NCI-H524 (cell line): ENCODE results near the gene GSTM2.
"Not testable (repeated sequence)": the region's sequence is repeated elsewhere in the genome, so short reads cannot be mapped to it uniquely, and the experiment has no call there.

ENCODE experiments used
- DNase-seq, 2 experiments: peaks; one replicate each; lab custom pipeline; 2025; lab: John Stamatoyannopoulos, UW

Gene GSTM2

GRCh38 chr1:109644670-109645069 is 23.2 kb upstream of the GSTM2 start:
- DNase-seq = no peak

GRCh38 chr1:109649491-109649914 is 18.4 kb upstream of the GSTM2 start:
- no peak for DNase-seq

GRCh38 chr1:109650609-109651008 is 17.2 kb upstream of the GSTM2 start:
- DNase-seq = no peak

DNA sequence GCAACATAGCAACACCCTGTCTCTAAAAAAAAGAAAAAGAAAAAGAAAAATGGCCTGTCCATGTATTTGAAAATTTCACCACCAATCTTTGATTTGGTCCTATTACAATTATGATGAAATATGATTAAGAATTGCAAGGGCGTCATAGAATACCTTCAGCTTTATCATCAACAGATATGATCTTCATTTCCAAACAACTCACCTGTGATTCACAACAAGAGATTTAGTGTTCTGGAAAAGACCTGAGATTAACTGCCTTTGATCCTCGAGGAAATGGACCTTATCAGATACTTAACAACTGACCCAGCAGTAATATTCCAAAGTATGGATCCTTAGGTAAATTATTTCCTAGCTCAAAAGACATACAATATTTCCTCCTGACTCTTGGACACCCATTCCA is 15.5 kb upstream of the GSTM2 start:
- no peak for DNase-seq

- no peak for DNase-seq
Measured at GRCh38 chr1:109653306-109653705, 14.6 kb upstream of the GSTM2 start.

- DNase-seq = no peak
Measured at GRCh38 chr1:109654519-109654918, 13.3 kb upstream of the GSTM2 start.

- peak; percentile 5 to 55 for DNase-seq
Measured at GRCh38 chr1:109655615-109656519, 12.0 kb upstream of the GSTM2 start, which contains the start of gene GSTM4. Gene GSTM4, plus strand, starts transcription at chr1:109656099. Its CDS starts 291 bp downstream, at chr1:109656390.

GRCh38 chr1:109657395-109657794 is 10.5 kb upstream of the GSTM2 start:
- DNase-seq = no peak

- DNase-seq = no peak
Measured at GRCh38 chr1:109657970-109658369, 9.9 kb upstream of the GSTM2 start.

DNA sequence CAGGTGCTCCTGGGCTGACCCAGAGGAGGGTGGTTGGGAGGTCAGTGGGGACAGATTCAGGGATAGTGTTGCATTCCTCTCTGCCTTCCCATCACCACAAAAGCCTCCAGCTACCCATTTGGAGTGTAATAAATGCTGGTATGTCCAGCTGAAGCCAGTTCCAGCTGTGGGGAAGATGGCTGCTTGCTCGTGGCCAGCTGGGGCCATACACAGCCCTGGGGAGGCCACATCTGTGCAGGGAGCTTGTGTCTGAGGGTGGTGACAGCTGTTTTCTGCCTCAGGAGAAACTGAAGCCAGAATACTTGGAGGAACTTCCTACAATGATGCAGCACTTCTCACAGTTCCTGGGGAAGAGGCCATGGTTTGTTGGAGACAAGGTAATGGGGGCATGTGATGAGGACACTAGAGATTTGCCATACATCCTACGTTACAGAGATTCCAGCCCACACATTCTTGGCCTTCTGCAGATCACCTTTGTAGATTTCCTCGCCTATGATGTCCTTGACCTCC is 9.3 kb upstream of the GSTM2 start:
- no peak for DNase-seq

- DNase-seq = no peak
Measured at GRCh38 chr1:109659145-109659544, 8.7 kb upstream of the GSTM2 start.

DNA sequence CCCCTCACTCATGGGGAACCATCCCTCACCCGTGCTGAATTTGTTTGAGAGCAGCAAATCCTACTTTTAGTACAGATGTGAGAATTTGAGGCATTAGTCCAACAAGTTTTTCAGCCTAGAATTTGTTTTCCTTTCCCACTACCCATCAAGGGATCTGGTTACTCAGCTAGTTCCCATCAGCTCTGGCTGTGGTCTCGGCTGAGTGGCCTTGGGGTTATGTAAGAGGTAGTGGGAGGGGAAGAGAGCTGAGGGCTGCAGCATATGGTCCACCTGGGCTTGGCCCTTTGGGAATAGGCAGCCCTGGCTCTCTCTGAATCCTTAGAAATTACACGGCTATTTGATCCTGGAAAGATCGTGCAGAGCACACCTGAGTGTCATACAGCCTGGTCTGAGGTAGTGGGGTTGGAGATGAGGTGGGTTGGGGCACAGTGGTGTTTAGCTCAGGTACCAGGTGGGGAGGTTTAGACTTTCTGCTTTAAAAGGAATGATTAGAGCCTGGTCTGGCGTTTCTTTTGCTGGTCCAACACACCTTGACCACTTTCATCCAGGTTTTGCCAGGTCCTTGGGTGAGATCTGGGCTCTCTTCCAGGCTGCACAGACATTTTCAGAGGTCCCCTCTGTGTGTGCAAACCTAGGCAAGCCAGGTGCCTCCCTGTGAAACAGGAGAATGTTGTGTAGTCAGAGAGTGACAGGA is 7.7 kb upstream of the GSTM2 start:
- peak; percentile 74 to 92 for DNase-seq

GRCh38 chr1:109660691-109661026 is 7.2 kb upstream of the GSTM2 start:
- DNase-seq = not testable (repeated sequence)

DNA sequence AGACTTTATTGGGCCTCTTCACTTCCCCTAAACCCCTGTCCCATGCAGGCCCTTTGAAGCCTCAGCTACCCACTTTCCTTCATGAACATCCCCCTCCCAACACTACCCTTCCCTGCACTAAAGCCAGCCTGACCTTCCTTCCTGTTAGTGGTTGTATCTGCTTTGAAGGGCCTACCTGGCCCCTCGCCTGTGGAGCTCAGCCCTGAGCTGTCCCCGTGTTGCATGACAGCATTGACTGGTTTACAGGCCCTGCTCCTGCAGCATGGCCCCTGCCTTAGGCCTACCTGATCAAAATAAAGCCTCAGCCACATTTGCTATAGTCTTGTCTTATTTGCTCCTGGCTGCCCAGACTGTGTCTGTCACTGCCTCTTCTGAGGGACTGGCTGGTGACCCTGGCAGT is 6.5 kb upstream of the GSTM2 start:
- DNase-seq = no peak

GRCh38 chr1:109664671-109665070 is 3.2 kb upstream of the GSTM2 start:
- DNase-seq = no peak

GRCh38 chr1:109668123-109668775 is 392 bp downstream of the GSTM2 start:
- no peak for DNase-seq

DNA sequence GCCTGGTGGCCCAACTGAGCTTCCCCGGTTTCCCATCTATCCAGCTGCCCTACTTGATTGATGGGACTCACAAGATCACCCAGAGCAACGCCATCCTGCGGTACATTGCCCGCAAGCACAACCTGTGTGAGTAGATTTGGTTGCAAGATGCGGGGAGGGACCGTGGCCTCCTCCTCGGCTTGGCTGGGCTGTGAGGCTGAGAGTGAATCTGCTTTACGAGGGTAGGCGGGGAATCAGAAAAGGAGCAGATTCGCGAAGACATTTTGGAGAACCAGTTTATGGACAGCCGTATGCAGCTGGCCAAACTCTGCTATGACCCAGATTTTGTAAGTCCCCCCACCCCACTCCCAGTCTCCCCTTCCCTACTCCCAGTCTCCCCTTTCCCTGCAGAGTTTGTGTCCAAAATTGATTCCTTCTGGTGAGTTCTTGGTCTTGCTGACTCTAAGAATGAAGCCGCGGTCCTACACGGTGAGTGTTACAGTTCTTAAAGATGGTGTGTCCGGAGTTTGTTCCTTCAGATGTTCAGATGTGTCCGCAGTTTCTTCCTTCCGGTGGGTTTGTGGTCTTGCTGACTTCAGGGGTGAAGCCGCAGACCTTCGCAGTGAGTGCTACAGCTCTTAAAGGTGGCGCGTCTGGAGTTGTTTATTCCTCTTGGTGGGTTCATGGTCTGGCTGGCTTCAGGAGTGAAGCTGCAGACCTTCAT is 1.5 kb downstream of the GSTM2 start:
- no peak for DNase-seq

DNA sequence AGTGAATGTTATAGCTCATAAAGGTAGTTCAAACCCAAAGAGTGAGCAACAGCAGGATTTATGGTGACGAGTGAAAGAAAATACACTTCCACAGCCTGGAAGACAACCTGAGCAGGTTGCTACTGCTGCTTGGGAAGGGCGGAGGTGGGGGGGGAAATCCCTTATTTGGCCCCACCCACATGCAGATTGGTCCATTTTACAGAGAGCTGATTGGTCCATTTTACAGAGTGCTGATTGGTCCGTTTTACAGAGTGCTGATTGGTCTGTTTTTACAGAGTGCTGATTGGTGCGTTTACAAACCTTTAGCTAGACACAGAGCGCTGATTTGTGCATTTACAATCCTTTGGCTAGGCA is 2.1 kb downstream of the GSTM2 start:
- not testable (repeated sequence) for DNase-seq

GRCh38 chr1:109671067-109671466 is 3.2 kb downstream of the GSTM2 start:
- DNase-seq = no peak

- not testable (repeated sequence) for DNase-seq
Measured at GRCh38 chr1:109673861-109674260, 6.0 kb downstream of the GSTM2 start.

DNA sequence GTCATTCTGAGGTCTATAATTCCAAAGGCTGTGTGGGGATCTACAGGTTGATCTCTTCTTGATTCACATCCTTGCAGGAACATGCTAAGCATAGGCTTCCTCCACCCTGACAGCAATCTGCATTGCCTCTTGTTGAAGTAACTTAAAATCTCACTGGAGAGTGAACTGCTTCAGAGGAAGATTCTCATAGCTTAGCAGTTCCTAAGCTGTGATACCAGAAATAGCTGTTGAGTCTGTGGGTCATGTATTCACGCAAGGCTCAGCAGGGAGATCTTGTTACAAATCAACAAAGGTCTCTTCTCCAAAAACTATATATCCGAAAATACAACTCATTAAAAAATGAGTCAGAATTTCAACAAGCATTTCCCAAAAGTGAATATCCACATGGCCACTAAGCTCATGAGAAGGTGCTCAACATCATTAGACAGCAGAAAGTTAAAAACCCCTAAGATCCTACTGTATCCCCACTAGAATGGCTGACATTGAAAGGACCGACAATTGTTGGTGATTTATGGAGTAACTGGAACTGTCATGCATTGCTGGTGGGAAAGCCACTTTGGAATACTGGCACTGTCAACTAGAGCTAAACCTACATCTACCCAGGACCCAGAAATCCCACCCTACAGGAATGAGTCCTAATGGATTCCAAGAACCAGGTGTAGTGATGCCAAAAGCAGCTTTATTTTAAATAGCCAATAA is 9.0 kb downstream of the GSTM2 start:
- DNase-seq = not testable (repeated sequence)
